HCT116 (cell line): ENCODE data around the gene SLC25A48. TPM values are rescaled to one million over a fixed set of nuclear protein-coding genes. Genes with fewer than 3 reads are reported as not detected.

Experiments
- ATAC-seq: fragments of 200-7000 bp; cut with Tn5 transposase; 2 replicates; pipeline ENCODE4 v1.9.1; 2020; ENCODE audit warnings: mild to moderate bottlenecking, moderate library complexity
- BruUV-seq: library from RNA; stranded (reverse); fragments of 400-500 nt; replicated peaks from 2 replicates; lab custom pipeline; 2021; lab: Mats Ljungman, UMichigan
- CTCF ChIA-PET: fragments of 300-600 bp; sonication (Branson Sonifier 250); formaldehyde crosslinking; loops from one replicate; lab custom pipeline; 2021; ENCODE audit warnings: antibody characterized with exemption; lab: Charles Lee
- POLR2A ChIA-PET: fragments of 300-600, 350-600 bp; sonication (Branson Sonifier 250); formaldehyde crosslinking; loops from one replicate; lab custom pipeline; 2021; ENCODE audit warnings: antibody characterized with exemption; lab: Charles Lee
- RAD21 ChIA-PET, 2 experiments: fragments of 300-600 bp; sonication (Branson Sonifier 250); formaldehyde crosslinking; loops; one replicate each; lab custom pipeline; 2023; ENCODE audit warnings: low total read pairs in 2 of 2; ENCODE audit not compliant: uncharacterized antibody in 2 of 2, unreplicated experiment in 2 of 2, low non-redundant PET in 1 of 2; lab: Charles Lee
- DNase-seq: peaks from one replicate; pipeline ENCODE4 v3.0.0-alpha.2; 2010; ENCODE audit warnings: low read depth, low spot score
- H2AFZ ChIP-seq: fragments of 200-600 bp; shearing (Covaris generic), sonication (generic); 2 replicates; pipeline ENCODE4 v1.6.1; 2017; ENCODE audit warnings: low read depth, mixed run types, mixed read lengths, antibody characterized with exemption, low read length; ENCODE audit not compliant: poor library complexity, severe bottlenecking
- H3K27ac ChIP-seq: 2 replicates; pipeline ENCODE4 v1.5.1; 2012; ENCODE audit warnings: low read depth, low read length
- H3K27me3 ChIP-seq: fragments of 200-600 bp; sonication (generic); 2 replicates; pipeline ENCODE4 v1.6.1; 2016; ENCODE audit warnings: mixed run types, low read length, mixed read lengths; ENCODE audit not compliant: insufficient read depth
- H3K36me3 ChIP-seq, 2 experiments: fragments of 200-500 bp in 1 of 2; fragments of 200-600 bp in 1 of 2; sonication (Bioruptor generic) in 1 of 2; sonication (generic) in 1 of 2; 2 replicates each; pipeline versions ENCODE4 v1.5.1 to v1.6.1; 2014 to 2016; ENCODE audit warnings: low read length in 2 of 2, inconsistent platforms in 1 of 2, mixed read lengths in 1 of 2, mixed run types in 1 of 2; ENCODE audit not compliant: insufficient read depth in 2 of 2, control insufficient read depth in 1 of 2
- H3K4me1 ChIP-seq, 2 experiments: fragments of 200-600 bp in 1 of 2; sonication (generic) in 1 of 2; 2 replicates each; pipeline versions ENCODE4 v1.5.1 to v1.6.1; 2012 to 2017; ENCODE audit warnings: low read length in 2 of 2, inconsistent platforms in 1 of 2, mild to moderate bottlenecking in 1 of 2, mixed read lengths in 1 of 2, mixed run types in 1 of 2, moderate library complexity in 1 of 2; ENCODE audit not compliant: insufficient read depth in 2 of 2, control insufficient read depth in 1 of 2
- H3K4me2 ChIP-seq: fragments of 200-600 bp; sonication (generic); 2 replicates; pipeline ENCODE4 v1.6.1; 2017; ENCODE audit warnings: mixed run types, low read length, mixed read lengths
- H3K4me3 ChIP-seq, 2 experiments: fragments of 200-600 bp in 1 of 2; sonication (generic) in 1 of 2; replicated peaks in 1 of 2; 2 replicates each; pipeline ENCODE4 v1.5.1; 2011 to 2016; ENCODE audit warnings: low read length in 2 of 2, control low read depth in 1 of 2, low read depth in 1 of 2, mild to moderate bottlenecking in 1 of 2, mixed read lengths in 1 of 2, mixed run types in 1 of 2
- H3K79me2 ChIP-seq: fragments of 200-600 bp; sonication (generic); 2 replicates; pipeline ENCODE4 v1.6.1; 2017; ENCODE audit warnings: mild to moderate bottlenecking, mixed run types, low read length, moderate library complexity, mixed read lengths; ENCODE audit not compliant: insufficient read depth
- H3K9ac ChIP-seq: fragments of 200-600 bp; sonication (generic); 2 replicates; pipeline ENCODE4 v1.6.1; 2016; ENCODE audit warnings: low read length, mixed read lengths
- H3K9me2 ChIP-seq: fragments of 200-600 bp; sonication (generic), shearing (Covaris generic); 2 replicates; pipeline ENCODE4 v1.6.1; 2017; ENCODE audit warnings: mixed run types, mild to moderate bottlenecking, moderate library complexity; ENCODE audit not compliant: insufficient read depth
- H3K9me3 ChIP-seq, 2 experiments: fragments of 200-500 bp in 1 of 2; fragments of 200-600 bp in 1 of 2; sonication (Bioruptor generic) in 1 of 2; sonication (generic) in 1 of 2; 2 replicates each; pipeline ENCODE4 v1.6.1; 2014 to 2017; ENCODE audit warnings: low read length in 2 of 2, mixed read lengths in 2 of 2, inconsistent platforms in 1 of 2, low read depth in 1 of 2, mild to moderate bottlenecking in 1 of 2, mixed run types in 1 of 2, moderate library complexity in 1 of 2; ENCODE audit not compliant: control insufficient read depth in 1 of 2, insufficient read depth in 1 of 2
- H4K20me1 ChIP-seq: fragments of 200-600 bp; sonication (generic), shearing (Covaris generic); 2 replicates; pipeline ENCODE4 v1.6.1; 2017; ENCODE audit warnings: mixed run types, mild to moderate bottlenecking, moderate library complexity; ENCODE audit not compliant: insufficient read depth
- CBX3 ChIP-seq: IDR thresholded peaks from 2 replicates; pipeline ENCODE4 v1.6.1; 2012; ENCODE audit warnings: low read depth
- ELF1 ChIP-seq: IDR thresholded peaks from 2 replicates; pipeline ENCODE4 v1.6.1; 2012; ENCODE audit warnings: low read depth, borderline replicate concordance
- JUND ChIP-seq: IDR thresholded peaks from 2 replicates; pipeline ENCODE4 v1.6.1; 2012
- POLR2A ChIP-seq: IDR thresholded peaks from 2 replicates; pipeline ENCODE4 v1.7.0; 2011; ENCODE audit warnings: borderline replicate concordance; ENCODE audit not compliant: insufficient read depth, insufficient read length; ENCODE audit errors: extremely low read depth
- RAD21 ChIP-seq: IDR thresholded peaks from 2 replicates; pipeline ENCODE4 v1.6.1; 2012; ENCODE audit warnings: low read depth, mild to moderate bottlenecking
- SIN3A ChIP-seq: IDR thresholded peaks from 2 replicates; pipeline ENCODE4 v1.6.1; 2012; ENCODE audit warnings: low read depth
- ZFX ChIP-seq: fragments of 450-650 bp; IDR thresholded peaks from 2 replicates; pipeline ENCODE4 v1.6.1; 2017
- intact Hi-C: fragments of 100-400 bp; cut with micrococcal nuclease; formaldehyde crosslinking; loops from 2 replicates; pipeline ENCODE4 v1.10.0; 2022
- total RNA-seq: library from RNA; stranded (reverse); gene quantifications from one replicate; pipeline ENCODE4 v1.2.1, GENCODE V29; 2021; ENCODE audit not compliant: unreplicated experiment
- TF ChIP-seq, protein P1 (sequence below), 3 experiments: fragments of 200-600 bp in 1 of 3; sonication (generic) in 1 of 3; IDR thresholded peaks in 2 of 3; conservative IDR thresholded peaks in 1 of 3; 2 replicates each; pipeline ENCODE4 v1.5.1; 2012 to 2017; ENCODE audit warnings: low read depth in 2 of 3, low read length in 2 of 3, antibody characterized with exemption in 1 of 3, borderline replicate concordance in 1 of 3, control low read depth in 1 of 3, mild to moderate bottlenecking in 1 of 3, mixed read lengths in 1 of 3, mixed run types in 1 of 3, moderate library complexity in 1 of 3; ENCODE audit not compliant: insufficient read depth in 1 of 3
- TF ChIP-seq, protein P2 (sequence below): IDR thresholded peaks from 2 replicates; pipeline ENCODE4 v1.6.1; 2012

Gene SLC25A48
- total RNA-seq, 1 experiment from 2014 or later = 2.8 TPM

DNA sequence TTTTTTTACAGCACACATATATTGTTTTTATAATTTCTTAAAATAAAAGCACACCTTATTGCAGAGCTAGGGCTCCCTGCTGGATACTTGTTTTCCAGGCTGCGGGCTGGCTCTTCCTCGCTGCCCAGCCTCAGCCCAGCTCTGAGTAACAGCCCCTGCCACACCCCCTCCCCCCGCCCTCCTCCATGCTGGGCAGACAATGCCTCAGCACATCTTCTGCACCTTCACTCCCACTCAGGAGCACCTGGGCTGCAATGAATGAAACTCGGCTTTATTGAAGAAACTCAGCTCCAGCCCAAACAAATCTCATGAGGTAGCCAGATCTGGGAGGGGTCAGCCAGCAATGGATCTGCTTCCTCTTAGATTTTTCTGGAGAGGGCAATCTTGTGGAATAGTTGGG, 51.7 kb downstream of the SLC25A48 start (continued):
- TF ChIP-seq, protein P1, sequence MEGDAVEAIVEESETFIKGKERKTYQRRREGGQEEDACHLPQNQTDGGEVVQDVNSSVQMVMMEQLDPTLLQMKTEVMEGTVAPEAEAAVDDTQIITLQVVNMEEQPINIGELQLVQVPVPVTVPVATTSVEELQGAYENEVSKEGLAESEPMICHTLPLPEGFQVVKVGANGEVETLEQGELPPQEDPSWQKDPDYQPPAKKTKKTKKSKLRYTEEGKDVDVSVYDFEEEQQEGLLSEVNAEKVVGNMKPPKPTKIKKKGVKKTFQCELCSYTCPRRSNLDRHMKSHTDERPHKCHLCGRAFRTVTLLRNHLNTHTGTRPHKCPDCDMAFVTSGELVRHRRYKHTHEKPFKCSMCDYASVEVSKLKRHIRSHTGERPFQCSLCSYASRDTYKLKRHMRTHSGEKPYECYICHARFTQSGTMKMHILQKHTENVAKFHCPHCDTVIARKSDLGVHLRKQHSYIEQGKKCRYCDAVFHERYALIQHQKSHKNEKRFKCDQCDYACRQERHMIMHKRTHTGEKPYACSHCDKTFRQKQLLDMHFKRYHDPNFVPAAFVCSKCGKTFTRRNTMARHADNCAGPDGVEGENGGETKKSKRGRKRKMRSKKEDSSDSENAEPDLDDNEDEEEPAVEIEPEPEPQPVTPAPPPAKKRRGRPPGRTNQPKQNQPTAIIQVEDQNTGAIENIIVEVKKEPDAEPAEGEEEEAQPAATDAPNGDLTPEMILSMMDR (IDR thresholded peaks at IDR 0.05 in 2 of 3, conservative IDR thresholded peaks at IDR 0.05 in 1 of 3; ENCODE audit: borderline replicate concordance in 1 of 3, insufficient read depth in 1 of 3, low read depth in 2 of 3, low read length in 2 of 3) = no peak
- TF ChIP-seq SIN3A = no peak
- no peak for TF ChIP-seq ZFX
- TF ChIP-seq ELF1 = no peak
- TF ChIP-seq, protein P2, sequence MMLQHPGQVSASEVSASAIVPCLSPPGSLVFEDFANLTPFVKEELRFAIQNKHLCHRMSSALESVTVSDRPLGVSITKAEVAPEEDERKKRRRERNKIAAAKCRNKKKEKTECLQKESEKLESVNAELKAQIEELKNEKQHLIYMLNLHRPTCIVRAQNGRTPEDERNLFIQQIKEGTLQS = no peak
- TF ChIP-seq, all 23 proteins: peak for 0

DNA sequence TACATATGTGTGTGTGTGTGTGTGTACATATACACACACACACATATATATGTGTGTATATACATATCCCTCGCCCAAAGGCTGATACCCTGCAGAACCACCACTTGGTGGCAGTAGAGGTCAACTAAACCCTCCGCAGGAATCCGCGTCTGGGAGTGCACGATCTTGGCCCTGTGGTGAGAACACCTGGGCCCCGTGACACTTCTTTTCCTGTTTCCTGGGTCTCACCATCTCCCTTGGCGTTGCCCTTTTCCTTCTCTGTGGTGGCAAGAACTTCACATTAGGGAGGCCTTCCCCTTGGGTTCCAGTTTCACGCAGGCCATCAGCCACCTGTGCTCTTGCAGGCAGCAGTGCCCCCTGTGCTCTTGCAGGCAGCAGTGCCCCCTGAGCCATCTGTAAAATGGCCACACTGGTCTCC, 53.0 kb downstream of the SLC25A48 start:
- Histone ChIP-seq H3K27me3 (no peaks in the 10 kb centered on the region), H2AFZ (no peak overlapping the region), H3K4me1 (peaks cover 6 to 12% of the 10 kb centered on the region in 2 experiments; a peak in 3 of 4 replicates), H3K36me3 (no peaks in the 10 kb centered on the region), H3K79me2 (no peaks in the 10 kb centered on the region), H4K20me1 (no peaks in the 10 kb centered on the region), H3K9me3 (no peaks in the 10 kb centered on the region), H3K4me2 (peak overlapping the region; percentile 50), H3K4me3 (no peak overlapping the region), H3K27ac (no peak overlapping the region), H3K9me2 (no peaks in the 10 kb centered on the region), H3K9ac (no peak overlapping the region)
- intact Hi-C loops = loop anchor here (1.0 to 2.0 kb wide), 5 partner anchors 175 to 537 kb away; no protein-coding TSS in a partner anchor
- CTCF ChIA-PET = interaction anchor here (1.5 kb wide), 1 partner anchor 170 kb away, joined by 7 read pairs; no protein-coding TSS in a partner anchor
- TF ChIP-seq RAD21 = peak; percentile 95
- peak; percentile 50; the same call in 1 of the 2 replicates for TF ChIP-seq CBX3
- TF ChIP-seq JUND = no peak
- TF ChIP-seq, protein P1 (IDR thresholded peaks at IDR 0.05 in 2 of 3, conservative IDR thresholded peaks at IDR 0.05 in 1 of 3; ENCODE audit: borderline replicate concordance in 1 of 3, insufficient read depth in 1 of 3, low read depth in 2 of 3, low read length in 2 of 3) = peak; percentile 75 to 94 (median 87)
- no peak for TF ChIP-seq POLR2A
- RAD21 ChIA-PET = no interaction called here
- POLR2A ChIA-PET = no interaction called here
- ATAC-seq = peak; percentile 97
- DNase-seq = peak; percentile 72
- no TSS peak for BruUV-seq
